ENCODE results near the gene TMEM151B.

The TMEM151B gene

GRCh38 chr6:44311767-44312166 lies 41.5 kb downstream of the TMEM151B start:
- TF ChIP-seq FOXP2 (optimal IDR thresholded peaks at IDR 0.05; ENCODE audit: borderline replicate concordance, extremely low read depth, extremely low read length, insufficient read depth) (no peak), TAF1 (IDR thresholded peaks at IDR 0.05; ENCODE audit: borderline replicate concordance, insufficient read depth, low read length) (no peak), REST (IDR thresholded peaks at IDR 0.05; ENCODE audit: insufficient read depth in 1 of 2, low read depth in 2 of 2, low read length in 2 of 2) (no peak), POLR2AphosphoS5 (IDR thresholded peaks at IDR 0.05; ENCODE audit: low read depth, low read length) (no peak), SIN3A (IDR thresholded peaks at IDR 0.05; ENCODE audit: borderline replicate concordance, insufficient read depth, low read length) (no peak)

GRCh38 chr6:44312901-44313788 lies 42.9 kb downstream of the TMEM151B start, which contains the start of gene AARS2:
AARS2 (minus strand) TSS chr6:44313347; CDS start chr6:44313323, 24 bp downstream.
- TF ChIP-seq POLR2AphosphoS5 (IDR thresholded peaks at IDR 0.05; ENCODE audit: low read depth, low read length) (peak; percentile 99), REST (IDR thresholded peaks at IDR 0.05; ENCODE audit: insufficient read depth in 1 of 2, low read depth in 2 of 2, low read length in 2 of 2) (peak in 1 of 2 experiments; percentile 73; a peak in 2 of 4 replicates), TAF1 (IDR thresholded peaks at IDR 0.05; ENCODE audit: borderline replicate concordance, insufficient read depth, low read length) (peak; percentile 99), SIN3A (IDR thresholded peaks at IDR 0.05; ENCODE audit: borderline replicate concordance, insufficient read depth, low read length) (no peak), FOXP2 (optimal IDR thresholded peaks at IDR 0.05; ENCODE audit: borderline replicate concordance, extremely low read depth, extremely low read length, insufficient read depth) (peak; percentile 81)

DNA sequence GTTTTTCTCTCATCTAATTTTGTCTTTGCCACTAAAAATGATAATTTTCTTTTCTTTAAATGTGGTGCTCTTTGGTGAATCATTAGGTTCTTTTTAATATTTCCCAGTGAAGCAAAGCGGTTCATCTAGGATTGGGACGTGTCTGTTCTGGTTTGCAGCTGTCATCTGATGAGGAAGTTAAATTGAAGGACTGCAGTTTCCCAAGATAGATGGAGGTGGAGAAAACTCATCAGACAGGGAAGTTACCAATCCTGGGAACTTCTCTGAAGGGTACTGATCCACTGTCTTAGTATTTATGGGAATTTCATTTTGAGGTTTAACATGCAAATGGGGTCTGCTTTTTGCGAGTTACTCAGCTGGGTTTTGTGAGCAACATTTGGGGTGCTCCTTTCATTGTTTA lies 45.3 kb downstream of the TMEM151B start:
- no peak for TF ChIP-seq TAF1 (IDR thresholded peaks at IDR 0.05; ENCODE audit: borderline replicate concordance, insufficient read depth, low read length)
- TF ChIP-seq REST (IDR thresholded peaks at IDR 0.05; ENCODE audit: insufficient read depth in 1 of 2, low read depth in 2 of 2, low read length in 2 of 2), result no peak
- no peak for TF ChIP-seq FOXP2 (optimal IDR thresholded peaks at IDR 0.05; ENCODE audit: borderline replicate concordance, extremely low read depth, extremely low read length, insufficient read depth)
- no peak for TF ChIP-seq SIN3A (IDR thresholded peaks at IDR 0.05; ENCODE audit: borderline replicate concordance, insufficient read depth, low read length)
- no peak for TF ChIP-seq POLR2AphosphoS5 (IDR thresholded peaks at IDR 0.05; ENCODE audit: low read depth, low read length)

GRCh38 chr6:44315951-44316350 lies 45.7 kb downstream of the TMEM151B start:
- TF ChIP-seq FOXP2 (optimal IDR thresholded peaks at IDR 0.05; ENCODE audit: borderline replicate concordance, extremely low read depth, extremely low read length, insufficient read depth) (no peak), SIN3A (IDR thresholded peaks at IDR 0.05; ENCODE audit: borderline replicate concordance, insufficient read depth, low read length) (no peak)

- no peak for TF ChIP-seq FOXP2 (optimal IDR thresholded peaks at IDR 0.05; ENCODE audit: borderline replicate concordance, extremely low read depth, extremely low read length, insufficient read depth)
- TF ChIP-seq TAF1 (IDR thresholded peaks at IDR 0.05; ENCODE audit: borderline replicate concordance, insufficient read depth, low read length), result no peak
- TF ChIP-seq REST (IDR thresholded peaks at IDR 0.05; ENCODE audit: insufficient read depth in 1 of 2, low read depth in 2 of 2, low read length in 2 of 2), result no peak
- TF ChIP-seq SIN3A (IDR thresholded peaks at IDR 0.05; ENCODE audit: borderline replicate concordance, insufficient read depth, low read length), result no peak
- no peak for TF ChIP-seq POLR2AphosphoS5 (IDR thresholded peaks at IDR 0.05; ENCODE audit: low read depth, low read length)
Observed at GRCh38 chr6:44316481-44316880, 46.2 kb downstream of the TMEM151B start.

Data from PFSK-1 (cell line).